Left lung (tissue), 10 donors: ENCODE results near the gene IFITM1. TPM values are rescaled to one million over a fixed set of nuclear protein-coding genes. Genes with fewer than 3 reads are reported as not detected.
"Not testable (repeated sequence)": the region's sequence is repeated elsewhere in the genome, so short reads cannot be mapped to it uniquely, and the experiment has no call there.

Source experiments
- ATAC-seq: fragments of 200-7000 bp; cut with Tn5 transposase; one replicate; pipeline ENCODE4 v1.9.1; 2020; ENCODE audit warnings: moderate library complexity
- DNase-seq, 4 donors: peaks; one replicate each; pipeline ENCODE4 v3.0.0-alpha.2; 2013 to 2020
- H3K27ac ChIP-seq, 2 donors: fragments of 200-600 bp; sonication (generic) in 1 of 2; one replicate each; pipeline versions ENCODE4 v1.5.0 to v1.8.0; 2020 to 2021
- H3K27me3 ChIP-seq, 2 donors: fragments of 200-600 bp; sonication (generic) in 1 of 2; one replicate each; pipeline versions ENCODE4 v1.5.0 to v1.8.0; 2020 to 2021
- H3K36me3 ChIP-seq, 2 donors: fragments of 200-600 bp; sonication (generic) in 1 of 2; one replicate each; pipeline versions ENCODE4 v1.5.0 to v1.8.0; 2020 to 2021
- H3K4me1 ChIP-seq, 2 donors: fragments of 200-600 bp; one replicate each; pipeline ENCODE4 v1.8.0; 2021
- H3K4me3 ChIP-seq, 2 donors: fragments of 200-600 bp; sonication (generic) in 1 of 2; one replicate each; pipeline versions ENCODE4 v1.5.0 to v1.8.0; 2020 to 2021; ENCODE audit warnings: mild to moderate bottlenecking in 1 of 2
- H3K9me3 ChIP-seq, 2 donors: fragments of 200-600 bp; sonication (generic) in 1 of 2; one replicate each; pipeline versions ENCODE4 v1.5.0 to v1.8.0; 2020 to 2021
- intact Hi-C, 2 donors: fragments of 100-400 bp; cut with DNase I; formaldehyde crosslinking; loops; one replicate each; pipeline versions ENCODE4 v1.11.2 to v1.14.2; 2022
- polyA plus RNA-seq, 6 donors: library from polyadenylated mRNA; unstranded; fragments of 120-200 nt; gene quantifications; one replicate each; pipeline ENCODE4 v1.2.1, GENCODE V29; 2013; ENCODE audit not compliant: insufficient read length in 6 of 6
- total RNA-seq, 2 donors: library from RNA; stranded (reverse); fragmentation: NEBNext Ultra II Directional; extraction: Animal tissue kit (Norgen Biotek cat#: 25700); gene quantifications; one replicate each; pipeline ENCODE4 v1.2.1, GENCODE V29; 2021
- TF ChIP-seq, protein P1 (sequence below), 2 donors: fragments of 200-600 bp; sonication (generic) in 1 of 2; IDR thresholded peaks; one replicate each; pipeline versions ENCODE4 v1.5.0 to v1.8.0; 2021; ENCODE audit warnings: antibody characterized with exemption in 2 of 2
- donor health status: DM: no; HTN: yes; CAD: no.
- donor health status: DM: no; HTN: no; CAD: no.

Gene IFITM1
- total and polyA plus RNA-seq, 8 donors: 6.3 to 149 (median 14.5) TPM

GRCh38 chr11:330694-331357 lies 17.0 kb downstream of the IFITM1 start:
- Histone ChIP-seq H3K27ac (no peak overlapping the region), H3K4me1 (peaks cover 14 to 32% of the 10 kb centered on the region in 2 donors), H3K4me3 (no peak overlapping the region), H3K27me3 (no peaks in the 10 kb centered on the region), H3K36me3 (no peaks in the 10 kb centered on the region), H3K9me3 (no peaks in the 10 kb centered on the region)
- TF ChIP-seq, protein P1, sequence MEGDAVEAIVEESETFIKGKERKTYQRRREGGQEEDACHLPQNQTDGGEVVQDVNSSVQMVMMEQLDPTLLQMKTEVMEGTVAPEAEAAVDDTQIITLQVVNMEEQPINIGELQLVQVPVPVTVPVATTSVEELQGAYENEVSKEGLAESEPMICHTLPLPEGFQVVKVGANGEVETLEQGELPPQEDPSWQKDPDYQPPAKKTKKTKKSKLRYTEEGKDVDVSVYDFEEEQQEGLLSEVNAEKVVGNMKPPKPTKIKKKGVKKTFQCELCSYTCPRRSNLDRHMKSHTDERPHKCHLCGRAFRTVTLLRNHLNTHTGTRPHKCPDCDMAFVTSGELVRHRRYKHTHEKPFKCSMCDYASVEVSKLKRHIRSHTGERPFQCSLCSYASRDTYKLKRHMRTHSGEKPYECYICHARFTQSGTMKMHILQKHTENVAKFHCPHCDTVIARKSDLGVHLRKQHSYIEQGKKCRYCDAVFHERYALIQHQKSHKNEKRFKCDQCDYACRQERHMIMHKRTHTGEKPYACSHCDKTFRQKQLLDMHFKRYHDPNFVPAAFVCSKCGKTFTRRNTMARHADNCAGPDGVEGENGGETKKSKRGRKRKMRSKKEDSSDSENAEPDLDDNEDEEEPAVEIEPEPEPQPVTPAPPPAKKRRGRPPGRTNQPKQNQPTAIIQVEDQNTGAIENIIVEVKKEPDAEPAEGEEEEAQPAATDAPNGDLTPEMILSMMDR (IDR thresholded peaks at IDR 0.05): no peak
- DNase-seq (peak in 1 of 4 donors; percentile 69), ATAC-seq (no peak)
- intact Hi-C loops: no loop called here

GRCh38 chr11:331358-332060 lies 17.7 kb downstream of the IFITM1 start:
- intact Hi-C loops: no loop called here
- Histone ChIP-seq H3K27ac (no peak overlapping the region), H3K4me3 (no peak overlapping the region), H3K9me3 (no peaks in the 10 kb centered on the region), H3K27me3 (no peaks in the 10 kb centered on the region), H3K36me3 (no peaks in the 10 kb centered on the region), H3K4me1 (peaks cover 17 to 32% of the 10 kb centered on the region in 2 donors)
- TF ChIP-seq, protein P1 (IDR thresholded peaks at IDR 0.05): no peak
- ATAC-seq (no peak), DNase-seq (peak in 1 of 4 donors; percentile 51)

GRCh38 chr11:332651-333480 lies 19.0 kb downstream of the IFITM1 start:
- no peak for ATAC-seq

DNA sequence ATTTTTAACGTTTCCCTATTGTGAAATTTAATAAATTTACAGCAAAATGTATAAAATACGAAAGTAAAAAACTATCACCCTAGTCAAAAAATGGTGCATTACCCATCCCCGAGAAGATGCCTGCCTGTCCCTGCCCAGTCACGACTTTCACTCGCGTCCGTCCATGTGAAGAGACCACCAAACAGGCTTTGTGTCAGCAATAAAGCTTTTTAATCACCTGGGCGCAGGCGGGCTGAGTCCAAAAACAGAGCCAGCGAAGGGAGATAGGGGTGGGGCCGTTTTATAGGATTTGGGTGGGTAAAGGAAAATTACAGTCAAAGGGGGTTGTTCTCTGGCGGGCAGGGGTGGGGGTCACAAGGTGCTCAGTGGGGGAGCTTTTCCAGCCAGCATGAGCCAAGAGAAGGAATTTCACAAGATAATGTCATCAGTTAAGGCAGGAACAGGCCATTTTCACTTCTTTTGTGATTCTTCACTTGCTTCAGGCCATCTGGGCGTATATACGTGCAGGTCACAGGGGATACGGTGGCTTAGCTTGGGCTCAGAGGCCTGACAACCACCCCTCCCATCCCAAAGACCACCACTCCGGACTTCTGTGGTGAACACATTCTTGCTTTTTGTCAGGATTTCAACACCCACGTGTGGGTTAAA lies 19.9 kb downstream of the IFITM1 start:
- H3K27me3 ChIP-seq, ATAC-seq, H3K9me3 ChIP-seq, DNase-seq, H3K36me3 ChIP-seq, intact Hi-C loops, H3K27ac ChIP-seq, H3K4me3 ChIP-seq: not testable (repeated sequence)
- H3K4me1 ChIP-seq: peaks cover 6 to 19% of the 10 kb centered on the region in 2 donors

More at GRCh38 chr11:332651-333480, 19.0 kb downstream of the IFITM1 start:
- H3K27ac ChIP-seq: no peak overlapping the region
- TF ChIP-seq, protein P1 (IDR thresholded peaks at IDR 0.05): no peak
- no peak for DNase-seq
- peaks cover 6 to 24% of the 10 kb centered on the region in 2 donors for H3K4me1 ChIP-seq
- H3K27me3 ChIP-seq: no peaks in the 10 kb centered on the region
- no peaks in the 10 kb centered on the region for H3K36me3 ChIP-seq
- no peaks in the 10 kb centered on the region for H3K9me3 ChIP-seq
- H3K4me3 ChIP-seq: no peak overlapping the region
- intact Hi-C loops: no loop called here

DNA sequence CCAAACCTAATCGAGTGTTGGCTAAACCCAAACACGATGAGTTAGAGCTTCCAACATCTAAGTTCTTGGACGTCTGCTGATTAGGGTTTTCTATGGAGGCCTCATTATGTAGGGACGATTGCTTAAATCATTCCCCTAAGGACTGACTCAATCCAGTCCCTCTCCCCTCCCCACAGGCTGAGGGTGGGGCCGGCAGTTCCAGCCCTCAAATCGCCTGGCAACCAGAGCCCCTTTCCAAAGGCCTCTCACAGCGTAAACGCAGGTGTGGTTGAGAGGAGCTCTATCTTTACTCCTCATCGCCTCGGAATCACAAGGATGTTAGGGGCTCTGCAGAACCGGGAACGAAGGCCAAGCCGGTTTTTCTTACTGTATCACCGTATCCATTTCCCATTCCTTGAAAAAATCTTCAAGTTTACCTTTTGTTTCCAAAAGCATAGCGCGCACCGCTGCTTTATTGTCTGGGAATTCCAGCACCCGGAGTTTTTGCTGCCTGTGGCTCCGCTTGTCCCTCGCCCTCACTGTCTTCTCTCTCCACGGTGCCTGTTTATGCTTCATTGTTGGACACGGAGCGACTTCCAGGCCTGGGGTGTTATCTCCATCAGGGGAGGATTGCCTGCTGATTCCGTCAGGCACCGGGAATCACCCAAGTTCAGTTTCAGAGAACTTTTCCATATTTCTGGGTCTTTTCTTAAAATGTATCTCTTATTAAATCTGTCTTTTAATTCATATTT lies 20.6 kb downstream of the IFITM1 start:
- Histone ChIP-seq H3K9me3 (no peaks in the 10 kb centered on the region), H3K27me3 (no peaks in the 10 kb centered on the region), H3K36me3 (no peaks in the 10 kb centered on the region), H3K27ac (no peak overlapping the region), H3K4me3 (no peak overlapping the region), H3K4me1 (peaks cover 6 to 19% of the 10 kb centered on the region in 2 donors)
- TF ChIP-seq, protein P1 (IDR thresholded peaks at IDR 0.05): no peak
- intact Hi-C loops: no loop called here
- DNase-seq: peak in 1 of 4 donors; percentile 70
- ATAC-seq: peak; percentile 44
